ENCODE data around the gene ATAD3C.
A peak's percentile ranks its signal among the peaks of the same experiment; 100 is the strongest.
"Not testable (repeated sequence)": the region's sequence is repeated elsewhere in the genome, so short reads cannot be mapped to it uniquely, and the experiment has no call there.

The ATAD3C gene

DNA sequence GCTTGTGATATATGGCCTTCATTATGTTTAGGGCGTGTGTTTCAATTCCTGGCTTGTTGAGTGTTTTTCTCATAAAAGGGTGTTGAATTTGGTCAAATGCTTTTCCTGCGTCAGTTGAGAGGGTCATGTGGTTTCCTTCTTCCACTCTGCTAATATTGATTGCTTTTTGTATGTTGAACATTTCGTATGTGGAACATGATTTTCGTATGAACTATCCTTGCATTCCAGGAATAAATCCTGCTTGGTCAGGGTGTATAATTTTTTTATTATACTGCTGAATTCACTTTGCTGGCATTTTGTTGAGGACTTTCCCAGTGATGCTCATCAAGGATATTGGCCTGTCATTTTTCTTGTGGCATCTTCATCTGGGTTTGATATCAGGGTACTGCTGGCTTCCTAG is 57.8 kb downstream of the ATAD3C start:
- Mint-ChIP-seq H3K4me1 (ENCODE audit: low read depth) (peaks cover 19% of the 10 kb centered on the region), H3K27ac (no peak overlapping the region), H3K4me3 (no peak overlapping the region), H3K9me3 (no peaks in the 10 kb centered on the region), H3K36me3 (ENCODE audit: low read depth) (peaks cover 5% of the 10 kb centered on the region), H3K27me3 (no peaks in the 10 kb centered on the region)
- DNase-seq = no peak

DNA sequence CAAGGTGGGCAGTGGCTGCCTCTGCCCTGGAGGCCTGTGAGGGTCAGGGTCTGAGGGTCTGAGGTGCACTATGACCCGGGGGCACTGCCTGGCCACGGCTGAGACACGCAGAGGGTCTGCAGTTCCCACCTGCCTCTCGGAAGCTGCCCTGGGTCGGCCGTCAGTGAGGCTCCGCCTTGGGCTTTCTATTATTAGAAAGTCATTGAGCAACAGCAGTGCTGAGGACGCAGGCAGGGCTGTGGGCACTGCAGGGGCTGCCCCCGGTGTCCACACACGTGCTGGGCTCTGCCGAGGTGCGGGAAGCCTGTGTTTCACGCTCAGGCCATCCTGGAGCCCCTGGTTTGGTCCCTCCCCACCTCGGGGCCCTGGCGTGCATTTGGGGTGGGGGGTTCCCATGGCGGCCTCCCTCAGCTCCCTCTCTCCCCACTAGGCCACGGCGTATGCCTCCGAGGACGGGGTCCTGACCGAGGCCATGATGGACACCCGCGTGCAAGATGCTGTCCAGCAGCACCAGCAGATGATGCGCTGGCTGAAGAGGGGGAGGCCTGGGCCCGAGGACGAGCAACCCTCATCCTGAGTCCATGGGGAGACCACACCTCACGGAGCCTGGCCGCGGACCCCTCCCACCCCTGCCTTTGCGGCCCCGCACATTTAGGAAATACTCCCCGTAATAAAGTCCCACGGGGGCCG is 59.4 kb downstream of the ATAD3C start:
- H3K4me1 Mint-ChIP-seq (ENCODE audit: low read depth) = peaks cover 22% of the 10 kb centered on the region
- H3K36me3 Mint-ChIP-seq (ENCODE audit: low read depth); H3K4me3 Mint-ChIP-seq; H3K27me3 Mint-ChIP-seq; DNase-seq; H3K27ac Mint-ChIP-seq; H3K9me3 Mint-ChIP-seq: not testable (repeated sequence)

DNA sequence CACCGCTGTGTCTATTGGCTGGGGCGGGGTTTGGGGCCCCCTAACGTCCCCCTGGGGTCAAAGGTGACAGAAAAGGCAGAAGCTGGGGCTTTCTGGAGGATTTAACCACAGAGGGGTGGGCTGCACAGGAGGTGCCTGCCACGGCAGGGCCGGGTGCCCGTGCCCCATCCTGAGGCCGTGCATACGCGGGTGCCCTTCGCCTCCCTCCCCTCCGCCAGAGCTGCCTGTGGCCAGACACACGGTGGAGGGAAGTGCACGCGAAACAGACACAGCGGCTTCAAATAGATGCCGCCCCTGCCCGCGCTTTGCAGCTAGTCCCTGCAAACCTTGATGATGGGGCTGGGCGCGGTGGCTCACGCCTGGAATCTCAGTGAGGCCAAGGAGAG is 60.0 kb downstream of the ATAD3C start:
- Mint-ChIP-seq H3K36me3 (ENCODE audit: low read depth) (peaks cover 14% of the 10 kb centered on the region), H3K4me1 (ENCODE audit: low read depth) (peaks cover 23% of the 10 kb centered on the region)
- not testable (repeated sequence) for H3K27ac Mint-ChIP-seq, H3K4me3 Mint-ChIP-seq, H3K27me3 Mint-ChIP-seq, DNase-seq, H3K9me3 Mint-ChIP-seq

DNA sequence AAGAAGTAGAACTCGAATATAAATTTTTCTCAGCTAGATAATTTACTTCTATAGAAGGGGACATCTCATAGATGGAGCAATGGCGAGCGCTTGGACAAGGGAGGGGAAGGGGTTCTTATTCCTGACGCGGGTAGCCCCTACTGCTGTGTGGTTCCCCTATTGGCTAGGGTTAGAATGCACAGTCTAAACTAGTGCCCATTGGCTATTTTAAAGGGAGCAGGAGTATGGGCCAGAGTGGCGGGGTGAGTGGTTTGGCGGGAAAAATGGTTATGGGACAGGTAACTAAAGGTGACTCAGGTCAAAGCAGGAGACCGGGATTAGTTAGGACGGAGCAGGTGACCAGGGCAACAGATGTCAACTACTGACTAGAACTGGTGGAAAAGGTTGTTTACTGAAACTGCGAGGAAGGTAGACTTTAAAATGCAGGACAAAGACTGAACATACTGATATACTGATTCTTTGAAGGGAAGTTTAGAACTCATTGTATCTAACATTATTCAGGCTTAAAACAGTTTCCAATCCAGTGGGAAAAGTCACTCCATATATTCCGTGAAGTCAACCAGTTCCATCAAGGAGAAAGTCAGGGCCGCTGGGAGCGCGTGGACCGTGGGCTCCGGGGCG is 61.5 kb downstream of the ATAD3C start:
- H3K4me3 Mint-ChIP-seq = peak overlapping the region; percentile 85
- H3K4me1 Mint-ChIP-seq (ENCODE audit: low read depth) = peaks cover 17% of the 10 kb centered on the region
- H3K27me3 Mint-ChIP-seq = no peaks in the 10 kb centered on the region
- no peak for DNase-seq
- H3K9me3 Mint-ChIP-seq = no peaks in the 10 kb centered on the region
- H3K36me3 Mint-ChIP-seq (ENCODE audit: low read depth) = peaks cover 28% of the 10 kb centered on the region
- H3K27ac Mint-ChIP-seq = peak overlapping the region; percentile 92

DNA sequence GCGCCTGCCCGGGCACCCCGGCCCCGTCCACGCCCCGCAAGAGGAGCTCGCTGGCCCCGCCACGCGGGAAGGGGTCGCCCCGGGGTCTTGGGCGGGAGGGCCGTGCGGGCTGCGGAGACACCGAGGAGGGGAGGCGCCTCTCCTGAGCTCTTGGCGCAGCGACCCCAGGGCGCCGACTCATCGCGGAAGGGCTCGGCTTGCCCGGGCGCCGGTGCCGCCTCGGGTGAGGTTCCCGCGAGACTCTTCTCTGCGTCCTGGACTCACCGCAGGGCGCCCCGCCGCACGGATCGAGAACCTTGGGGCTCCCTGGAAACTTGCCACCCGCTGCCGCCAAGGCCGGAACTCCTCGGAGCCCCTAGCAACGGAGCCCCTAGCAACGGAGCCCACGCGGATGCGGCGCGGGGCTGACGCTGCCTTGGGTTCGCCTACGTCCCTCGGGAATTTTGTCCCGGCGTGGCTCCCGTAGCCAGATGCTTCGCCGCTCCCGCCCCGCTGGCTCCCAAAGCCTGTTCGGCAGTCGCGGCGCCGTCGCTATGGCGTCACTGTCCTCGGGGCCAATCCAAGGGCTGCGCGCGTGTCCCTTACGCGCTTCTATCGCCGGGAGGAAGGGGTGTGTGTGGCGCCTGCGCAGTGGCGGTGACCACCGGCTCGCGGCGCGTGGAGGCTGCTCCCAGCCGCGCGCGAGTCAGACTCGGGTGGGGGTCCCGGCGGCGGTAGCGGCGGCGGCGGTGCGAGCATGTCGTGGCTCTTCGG is 62.2 kb downstream of the ATAD3C start, which contains the start of gene ATAD3A:
ATAD3A (plus strand) TSS at position 630 of the 753 bp plus-strand sequence; CDS start at position 737, 107 bp downstream.
- Mint-ChIP-seq H3K4me3 (peak within 1 kb of the TSS; percentile 85), H3K9me3 (no peaks in the 10 kb centered on the region), H3K4me1 (ENCODE audit: low read depth) (peaks cover 15% of the 10 kb centered on the region), H3K27me3 (no peaks in the 10 kb centered on the region), H3K27ac (peak within 1 kb of the TSS; percentile 93), H3K36me3 (ENCODE audit: low read depth) (peaks cover 35% of the 10 kb centered on the region)
- peak; percentile 97 for DNase-seq

DNA sequence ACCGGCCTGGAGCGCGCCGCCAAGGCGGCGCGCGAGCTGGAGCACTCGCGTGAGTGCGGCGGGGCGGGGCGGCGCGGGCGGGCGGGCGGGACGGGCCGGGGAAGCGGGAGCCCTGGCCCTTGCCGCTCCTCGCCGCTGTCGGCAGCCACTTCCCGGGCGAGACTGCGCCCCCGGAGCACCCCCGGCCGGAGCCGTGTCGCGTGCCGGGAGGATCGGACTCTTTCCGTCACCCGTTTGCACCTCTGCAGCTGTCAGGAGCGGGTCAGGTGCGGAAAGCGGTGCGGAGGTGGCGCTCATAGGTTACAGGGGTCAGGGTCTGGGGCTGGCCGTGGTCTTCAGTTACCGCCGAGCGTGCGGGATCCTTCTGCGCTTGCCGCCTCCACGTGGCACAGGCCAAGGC is 62.9 kb downstream of the ATAD3C start:
- DNase-seq = peak; percentile 62

DNA sequence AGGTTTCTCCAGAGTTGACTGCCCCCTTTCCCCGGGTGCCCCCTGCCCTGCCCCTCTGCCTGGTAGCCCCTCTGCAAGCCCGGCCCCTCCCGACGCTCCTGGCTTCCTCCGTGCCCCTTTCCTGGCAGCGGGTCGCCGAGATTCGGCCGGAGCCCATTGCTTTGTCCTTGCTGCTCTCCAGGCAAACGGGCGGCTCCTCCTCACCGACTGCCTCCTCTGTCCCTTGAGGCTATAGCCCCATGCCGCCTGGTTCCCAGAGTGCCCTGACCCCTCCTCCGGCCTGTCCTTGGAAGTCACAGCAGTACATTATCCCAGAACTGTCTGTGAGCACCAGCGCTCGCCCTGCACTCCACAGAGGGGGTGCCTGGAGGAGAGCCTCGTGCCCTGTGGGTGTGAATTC is 64.2 kb downstream of the ATAD3C start:
- H3K27me3 Mint-ChIP-seq, DNase-seq, H3K9me3 Mint-ChIP-seq: not testable (repeated sequence)
- Mint-ChIP-seq H3K4me3 (peak overlapping the region; percentile 78), H3K27ac (peak overlapping the region; percentile 61), H3K4me1 (ENCODE audit: low read depth) (peaks cover 15% of the 10 kb centered on the region), H3K36me3 (ENCODE audit: low read depth) (peaks cover 50% of the 10 kb centered on the region)

More for the DNA sequence above, 62.9 kb downstream of the ATAD3C start:
- not testable (repeated sequence) for H3K27ac Mint-ChIP-seq, H3K27me3 Mint-ChIP-seq, H3K9me3 Mint-ChIP-seq
- H3K4me3 Mint-ChIP-seq = peak overlapping the region; percentile 83
- peaks cover 40% of the 10 kb centered on the region for H3K36me3 Mint-ChIP-seq (ENCODE audit: low read depth)
- peaks cover 15% of the 10 kb centered on the region for H3K4me1 Mint-ChIP-seq (ENCODE audit: low read depth)

DNA sequence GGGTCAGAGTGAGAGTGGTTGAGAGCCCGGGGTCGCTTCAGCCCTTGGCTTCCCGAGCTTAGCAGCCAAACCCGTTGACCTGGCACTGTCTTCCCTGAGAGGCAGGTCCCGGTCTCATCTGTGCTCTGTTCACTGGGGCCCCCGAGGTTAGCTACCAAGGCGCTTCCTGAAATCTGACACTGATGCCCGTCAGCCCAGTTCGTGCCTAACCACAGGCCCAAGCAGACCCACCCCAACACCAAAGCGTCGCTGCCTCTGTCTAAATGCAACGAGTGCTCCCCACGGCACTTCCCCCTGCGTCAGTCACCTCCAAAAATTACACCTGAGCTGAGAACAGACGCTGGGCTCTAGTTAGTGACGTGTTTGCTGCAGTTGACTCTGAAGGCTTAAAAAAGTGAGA is 64.9 kb downstream of the ATAD3C start:
- H3K27ac Mint-ChIP-seq, H3K27me3 Mint-ChIP-seq, H3K9me3 Mint-ChIP-seq, DNase-seq: not testable (repeated sequence)
- Mint-ChIP-seq H3K36me3 (ENCODE audit: low read depth) (peaks cover 53% of the 10 kb centered on the region), H3K4me3 (peak overlapping the region; percentile 23), H3K4me1 (ENCODE audit: low read depth) (peaks cover 15% of the 10 kb centered on the region)

DNA sequence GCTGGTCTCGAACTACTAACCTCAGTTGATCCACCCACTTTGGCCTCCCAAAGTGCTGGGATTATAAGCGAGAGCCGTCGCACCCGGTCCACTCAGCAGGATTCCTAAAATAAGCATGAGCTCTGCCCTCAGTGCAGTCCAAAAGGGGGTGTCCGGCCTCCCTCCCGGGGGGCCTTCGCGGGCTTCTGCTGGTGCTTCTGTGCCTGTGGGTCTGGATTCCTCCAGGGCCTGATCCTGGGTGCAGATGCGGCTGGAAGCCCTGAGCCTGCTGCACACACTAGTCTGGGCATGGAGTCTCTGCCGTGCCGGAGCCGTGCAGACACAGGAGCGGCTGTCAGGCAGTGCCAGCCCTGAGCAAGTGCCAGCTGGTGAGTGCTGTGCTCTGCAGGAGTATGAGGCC is 67.4 kb downstream of the ATAD3C start:
- DNase-seq; H3K27me3 Mint-ChIP-seq; H3K4me1 Mint-ChIP-seq (ENCODE audit: low read depth); H3K4me3 Mint-ChIP-seq; H3K27ac Mint-ChIP-seq; H3K9me3 Mint-ChIP-seq: not testable (repeated sequence)
- peaks cover 70% of the 10 kb centered on the region for H3K36me3 Mint-ChIP-seq (ENCODE audit: low read depth)

DNA sequence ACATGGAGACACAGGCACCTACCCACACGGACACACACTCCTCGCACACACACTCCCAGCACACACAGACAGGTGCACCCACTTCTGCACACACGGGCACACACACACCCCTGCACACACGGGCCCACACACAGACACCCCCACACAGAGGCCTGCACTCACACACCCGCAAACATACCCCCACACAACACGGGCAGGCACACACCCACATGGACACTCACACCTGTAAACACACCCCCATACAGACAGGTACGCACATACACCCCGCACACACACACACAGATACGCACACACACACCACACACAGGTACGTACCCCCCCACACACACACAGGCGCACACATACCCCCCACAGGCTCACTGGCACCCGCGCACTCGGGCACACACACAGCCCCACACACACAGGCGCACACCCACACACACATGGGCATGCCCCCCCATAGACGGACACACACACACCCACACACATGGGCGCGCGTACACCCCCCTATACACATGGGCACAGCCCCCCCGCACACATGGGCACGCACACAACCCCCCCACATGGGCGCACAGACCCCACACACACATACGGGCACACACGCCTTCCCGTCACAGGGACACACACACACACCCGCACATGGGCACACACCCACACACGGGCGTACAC is 68.6 kb downstream of the ATAD3C start:
- H3K27me3 Mint-ChIP-seq = no peaks in the 10 kb centered on the region

DNA sequence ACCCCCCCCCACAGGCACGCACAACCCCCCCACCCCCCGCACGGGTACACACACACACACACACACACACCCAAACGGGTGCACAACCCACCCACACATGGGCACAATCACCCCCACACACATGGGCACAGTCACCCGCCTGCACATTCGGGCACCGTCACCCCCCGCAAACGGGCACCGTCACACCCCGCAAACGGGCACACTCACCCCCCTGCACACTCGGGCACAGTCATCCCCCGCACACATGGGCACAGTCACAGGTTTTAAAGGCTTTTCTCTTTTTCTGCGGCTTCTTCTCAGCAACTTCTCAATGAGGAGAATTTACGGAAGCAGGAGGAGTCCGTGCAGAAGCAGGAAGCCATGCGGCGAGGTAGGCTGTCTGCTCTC is 69.1 kb downstream of the ATAD3C start:
- not testable (repeated sequence) for DNase-seq; H3K27me3 Mint-ChIP-seq; H3K9me3 Mint-ChIP-seq; H3K27ac Mint-ChIP-seq; H3K4me3 Mint-ChIP-seq; H3K4me1 Mint-ChIP-seq (ENCODE audit: low read depth)
- peaks cover 86% of the 10 kb centered on the region for H3K36me3 Mint-ChIP-seq (ENCODE audit: low read depth)

More for the DNA sequence above, 68.6 kb downstream of the ATAD3C start:
- Mint-ChIP-seq H3K4me3 (no peak overlapping the region), H3K27ac (no peak overlapping the region), H3K36me3 (ENCODE audit: low read depth) (peaks cover 82% of the 10 kb centered on the region), H3K9me3 (no peaks in the 10 kb centered on the region), H3K4me1 (ENCODE audit: low read depth) (peaks cover 10% of the 10 kb centered on the region)
- DNase-seq = no peak
